ENCODE data around the gene CAPZA2.
A peak's percentile ranks its signal among the peaks of the same experiment; 100 is the strongest.

The CAPZA2 gene

GRCh38 chr7:116862951-116863670 is 724 bp downstream of the CAPZA2 start:
- DNase-seq (ENCODE audit: low spot score), result peak; percentile 65

- peak; percentile 44 for DNase-seq (ENCODE audit: low spot score)
These were observed 1.6 kb downstream of the CAPZA2 start for GRCh38 chr7:116863936-116864500.

- DNase-seq (ENCODE audit: low spot score), result no peak
These were observed 8.8 kb downstream of the CAPZA2 start for GRCh38 chr7:116871061-116871700.

- no peak for DNase-seq (ENCODE audit: low spot score)
These were observed 9.6 kb downstream of the CAPZA2 start for GRCh38 chr7:116872026-116872425.

GRCh38 chr7:116873619-116874018 is 11.2 kb downstream of the CAPZA2 start:
- no peak for DNase-seq (ENCODE audit: low spot score)

GRCh38 chr7:116876664-116877442 is 14.5 kb downstream of the CAPZA2 start:
- DNase-seq (ENCODE audit: low spot score), result no peak

GRCh38 chr7:116877443-116878217 is 15.2 kb downstream of the CAPZA2 start:
- DNase-seq (ENCODE audit: low spot score), result no peak

GRCh38 chr7:116884691-116885090 is 22.3 kb downstream of the CAPZA2 start:
- DNase-seq (ENCODE audit: low spot score), result no peak

GRCh38 chr7:116885724-116886123 is 23.3 kb downstream of the CAPZA2 start:
- no peak for DNase-seq (ENCODE audit: low spot score)

GRCh38 chr7:116886543-116887156 is 24.3 kb downstream of the CAPZA2 start:
- DNase-seq (ENCODE audit: low spot score), result no peak

GRCh38 chr7:116888895-116889294 is 26.5 kb downstream of the CAPZA2 start:
- no peak for DNase-seq (ENCODE audit: low spot score)

- no peak for DNase-seq (ENCODE audit: low spot score)
These were observed 33.5 kb downstream of the CAPZA2 start for GRCh38 chr7:116895849-116896248.

GRCh38 chr7:116897661-116898060 is 35.3 kb downstream of the CAPZA2 start:
- no peak for DNase-seq (ENCODE audit: low spot score)

GRCh38 chr7:116899308-116899707 is 36.9 kb downstream of the CAPZA2 start:
- peak; percentile 30 for DNase-seq (ENCODE audit: low spot score)

GRCh38 chr7:116901143-116901542 is 38.8 kb downstream of the CAPZA2 start:
- no peak for DNase-seq (ENCODE audit: low spot score)

- no peak for DNase-seq (ENCODE audit: low spot score)
These were observed 40.5 kb downstream of the CAPZA2 start for GRCh38 chr7:116902867-116903266.

GRCh38 chr7:116906391-116906790 is 44.0 kb downstream of the CAPZA2 start:
- DNase-seq (ENCODE audit: low spot score), result no peak

GRCh38 chr7:116910383-116910782 is 48.0 kb downstream of the CAPZA2 start:
- no peak for DNase-seq (ENCODE audit: low spot score)

GRCh38 chr7:116911801-116912200 is 49.4 kb downstream of the CAPZA2 start:
- no peak for DNase-seq (ENCODE audit: low spot score)

- DNase-seq (ENCODE audit: low spot score), result no peak
These were observed 50.0 kb downstream of the CAPZA2 start for GRCh38 chr7:116912269-116912909.

- DNase-seq (ENCODE audit: low spot score), result no peak
These were observed 56.3 kb downstream of the CAPZA2 start for GRCh38 chr7:116918704-116919103.

Data from RKO (cell line).